OCI-LY3 (cell line): ENCODE measurements around the gene RANBP9.

ENCODE experiments used
- EZH2phosphoT487 ChIP-seq: fragments of 200-600 bp; shearing (Covaris generic); IDR thresholded peaks from 2 replicates; pipeline ENCODE4 v1.6.1; 2018; ENCODE audit warnings: antibody characterized with exemption, mixed run types, low read depth
- TF ChIP-seq, protein P1 (sequence below): fragments of 200-600, 300-600 bp; sonication (generic); IDR thresholded peaks from 2 replicates; pipeline ENCODE4 v1.5.1; 2014; ENCODE audit warnings: antibody characterized with exemption, low read length, low read depth

DNA sequence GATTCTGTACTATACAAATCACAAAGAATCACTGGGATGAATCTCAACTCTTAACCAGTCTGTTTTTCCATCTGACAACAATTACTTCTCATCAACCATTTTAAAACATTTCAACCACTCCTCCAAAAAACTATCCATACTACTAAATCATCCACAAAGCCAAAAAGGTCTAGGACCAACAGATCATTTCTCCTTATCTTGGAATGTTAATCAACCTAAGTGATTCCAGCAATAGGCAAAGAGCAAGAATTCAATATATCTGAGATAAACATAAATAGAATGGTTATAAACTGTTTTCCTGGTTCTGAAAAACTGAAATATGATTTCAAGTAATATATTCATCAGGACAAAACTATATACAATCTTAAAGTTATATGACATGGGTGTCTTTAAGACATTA lies 28.6 kb downstream of the RANBP9 start:
- TF ChIP-seq, protein P1, sequence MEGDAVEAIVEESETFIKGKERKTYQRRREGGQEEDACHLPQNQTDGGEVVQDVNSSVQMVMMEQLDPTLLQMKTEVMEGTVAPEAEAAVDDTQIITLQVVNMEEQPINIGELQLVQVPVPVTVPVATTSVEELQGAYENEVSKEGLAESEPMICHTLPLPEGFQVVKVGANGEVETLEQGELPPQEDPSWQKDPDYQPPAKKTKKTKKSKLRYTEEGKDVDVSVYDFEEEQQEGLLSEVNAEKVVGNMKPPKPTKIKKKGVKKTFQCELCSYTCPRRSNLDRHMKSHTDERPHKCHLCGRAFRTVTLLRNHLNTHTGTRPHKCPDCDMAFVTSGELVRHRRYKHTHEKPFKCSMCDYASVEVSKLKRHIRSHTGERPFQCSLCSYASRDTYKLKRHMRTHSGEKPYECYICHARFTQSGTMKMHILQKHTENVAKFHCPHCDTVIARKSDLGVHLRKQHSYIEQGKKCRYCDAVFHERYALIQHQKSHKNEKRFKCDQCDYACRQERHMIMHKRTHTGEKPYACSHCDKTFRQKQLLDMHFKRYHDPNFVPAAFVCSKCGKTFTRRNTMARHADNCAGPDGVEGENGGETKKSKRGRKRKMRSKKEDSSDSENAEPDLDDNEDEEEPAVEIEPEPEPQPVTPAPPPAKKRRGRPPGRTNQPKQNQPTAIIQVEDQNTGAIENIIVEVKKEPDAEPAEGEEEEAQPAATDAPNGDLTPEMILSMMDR = no peak
- no peak for TF ChIP-seq EZH2phosphoT487
